Fibroblast of lung (primary cell): Measurements from ENCODE around the gene NSMCE4A.

Experiments
- EZH2 ChIP-seq: IDR thresholded peaks from 2 replicates; pipeline ENCODE4 v1.5.1; 2012; ENCODE audit warnings: low read length, control low read depth, mild to moderate bottlenecking; ENCODE audit errors: missing control alignments
- TF ChIP-seq, protein P1 (sequence below), 2 donors: IDR thresholded peaks in 1 of 2; conservative IDR thresholded peaks in 1 of 2; 1 replicate in 1 of 2; 2 replicates in 1 of 2; pipeline ENCODE4 v1.5.1; 2011 to 2012; ENCODE audit warnings: low read length in 2 of 2, control low read depth in 1 of 2, inconsistent platforms in 1 of 2, low read depth in 1 of 2, mild to moderate bottlenecking in 1 of 2

DNA sequence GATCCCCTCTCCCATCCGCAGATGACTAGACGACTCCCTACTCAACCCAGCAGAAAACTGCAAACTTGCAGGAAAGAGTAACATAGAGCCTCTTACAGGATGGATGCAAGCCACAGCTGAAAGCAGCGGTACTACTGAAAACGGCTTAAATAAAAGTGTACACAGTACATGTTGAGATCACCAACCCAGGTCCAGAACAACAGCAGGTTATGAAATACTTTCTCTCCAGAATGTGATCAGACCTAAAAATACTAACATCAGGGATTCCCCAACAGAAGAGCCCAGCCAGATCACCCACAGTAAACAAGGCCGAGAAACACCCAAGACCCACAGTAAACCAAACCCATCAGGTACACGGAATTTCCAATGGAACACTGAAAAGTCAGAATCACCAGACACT lies 60.4 kb downstream of the NSMCE4A start:
- no peak for TF ChIP-seq EZH2
- TF ChIP-seq, protein P1, sequence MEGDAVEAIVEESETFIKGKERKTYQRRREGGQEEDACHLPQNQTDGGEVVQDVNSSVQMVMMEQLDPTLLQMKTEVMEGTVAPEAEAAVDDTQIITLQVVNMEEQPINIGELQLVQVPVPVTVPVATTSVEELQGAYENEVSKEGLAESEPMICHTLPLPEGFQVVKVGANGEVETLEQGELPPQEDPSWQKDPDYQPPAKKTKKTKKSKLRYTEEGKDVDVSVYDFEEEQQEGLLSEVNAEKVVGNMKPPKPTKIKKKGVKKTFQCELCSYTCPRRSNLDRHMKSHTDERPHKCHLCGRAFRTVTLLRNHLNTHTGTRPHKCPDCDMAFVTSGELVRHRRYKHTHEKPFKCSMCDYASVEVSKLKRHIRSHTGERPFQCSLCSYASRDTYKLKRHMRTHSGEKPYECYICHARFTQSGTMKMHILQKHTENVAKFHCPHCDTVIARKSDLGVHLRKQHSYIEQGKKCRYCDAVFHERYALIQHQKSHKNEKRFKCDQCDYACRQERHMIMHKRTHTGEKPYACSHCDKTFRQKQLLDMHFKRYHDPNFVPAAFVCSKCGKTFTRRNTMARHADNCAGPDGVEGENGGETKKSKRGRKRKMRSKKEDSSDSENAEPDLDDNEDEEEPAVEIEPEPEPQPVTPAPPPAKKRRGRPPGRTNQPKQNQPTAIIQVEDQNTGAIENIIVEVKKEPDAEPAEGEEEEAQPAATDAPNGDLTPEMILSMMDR (conservative IDR thresholded peaks at IDR 0.05 in 1 of 2, IDR thresholded peaks at IDR 0.05 in 1 of 2; ENCODE audit: low read depth in 1 of 2, low read length in 2 of 2) = no peak
